Measurements from ENCODE around the gene CD200R1. TPM values are rescaled to one million over a fixed set of nuclear protein-coding genes. Genes with fewer than 3 reads are reported as not detected.

CD200R1 gene
- total RNA-seq, result under 0.01 TPM in 1 of 2 replicates, not detected in the other

GRCh38 chr3:112974894-112975293, at the start of gene CD200R1:
Gene CD200R1, minus strand, starts transcription at chr3:112975103. Its CDS starts 246 bp downstream, at chr3:112974857.

GRCh38 chr3:112990672-112991602, 16.0 kb upstream of the CD200R1 start, which contains the start of gene GTPBP8:
Gene GTPBP8, plus strand, starts transcription at chr3:112990984. Its CDS starts 16 bp downstream, at chr3:112991000.

Other genes starting within 250 kb of the CD200R1 start
- gene CD200R1L, start 128.2 kb downstream of the CD200R1 start, total RNA-seq, result not detected in 2 replicates
- 45.0 and 45.2 TPM in 2 replicates for gene GTPBP8, start 15.9 kb upstream of the CD200R1 start, total RNA-seq
- 3.3 and 8.6 TPM in 2 replicates for gene BOC, start 236.5 kb upstream of the CD200R1 start, total RNA-seq

All from smooth muscle cell of trachea (primary cell).